Progenitor cell of endocrine pancreas (in vitro differentiated cells): ENCODE results near the gene ARHGDIG. TPM values are rescaled to one million over a fixed set of nuclear protein-coding genes. Genes with fewer than 3 reads are reported as not detected.

Source experiments
- DNase-seq: peaks from one replicate; pipeline ENCODE4 v3.0.0; 2021; ENCODE audit warnings: low spot score; ENCODE audit not compliant: unreplicated experiment
- H3K27ac Mint-ChIP-seq: 2 replicates; pipeline ENCODE4 v1.8.0; 2021; ENCODE audit warnings: mild to moderate bottlenecking, moderate library complexity, mixed read lengths
- H3K27me3 Mint-ChIP-seq: 2 replicates; pipeline ENCODE4 v1.8.0; 2021; ENCODE audit warnings: mixed read lengths
- H3K36me3 Mint-ChIP-seq: 2 replicates; pipeline ENCODE4 v1.8.0; 2022; ENCODE audit warnings: mixed read lengths; ENCODE audit not compliant: insufficient read depth
- H3K4me1 Mint-ChIP-seq: 2 replicates; pipeline ENCODE4 v1.8.0; 2021; ENCODE audit warnings: low read depth, mixed read lengths
- H3K4me3 Mint-ChIP-seq: 2 replicates; pipeline ENCODE4 v1.8.0; 2021; ENCODE audit warnings: low read depth, mild to moderate bottlenecking, moderate library complexity, mixed read lengths
- H3K9me3 Mint-ChIP-seq: 2 replicates; pipeline ENCODE4 v1.8.0; 2021; ENCODE audit warnings: low read depth, mixed read lengths
- total RNA-seq: library from RNA; stranded (reverse); gene quantifications from 2 replicates; pipeline ENCODE4 v1.2.1, GENCODE V29; 2021
- TF ChIP-seq, protein P1 (sequence below): fragments of 200-600 bp; sonication (generic); IDR thresholded peaks from one replicate; pipeline ENCODE4 v1.5.0; 2021; ENCODE audit warnings: antibody characterized with exemption, mild to moderate bottlenecking; ENCODE audit not compliant: unreplicated experiment

Gene ARHGDIG
- total RNA-seq, 1 donor from 2014 or later, result 6.5 TPM

GRCh38 chr16:284204-285120 lies 4.1 kb downstream of the ARHGDIG start:
- Mint-ChIP-seq H3K4me3 (no peak overlapping the region), H3K4me1 (no peaks in the 10 kb centered on the region), H3K9me3 (no peaks in the 10 kb centered on the region), H3K36me3 (peaks cover 15% of the 10 kb centered on the region), H3K27me3 (peaks cover 3% of the 10 kb centered on the region), H3K27ac (peak overlapping the region; percentile 69)
- TF ChIP-seq, protein P1, sequence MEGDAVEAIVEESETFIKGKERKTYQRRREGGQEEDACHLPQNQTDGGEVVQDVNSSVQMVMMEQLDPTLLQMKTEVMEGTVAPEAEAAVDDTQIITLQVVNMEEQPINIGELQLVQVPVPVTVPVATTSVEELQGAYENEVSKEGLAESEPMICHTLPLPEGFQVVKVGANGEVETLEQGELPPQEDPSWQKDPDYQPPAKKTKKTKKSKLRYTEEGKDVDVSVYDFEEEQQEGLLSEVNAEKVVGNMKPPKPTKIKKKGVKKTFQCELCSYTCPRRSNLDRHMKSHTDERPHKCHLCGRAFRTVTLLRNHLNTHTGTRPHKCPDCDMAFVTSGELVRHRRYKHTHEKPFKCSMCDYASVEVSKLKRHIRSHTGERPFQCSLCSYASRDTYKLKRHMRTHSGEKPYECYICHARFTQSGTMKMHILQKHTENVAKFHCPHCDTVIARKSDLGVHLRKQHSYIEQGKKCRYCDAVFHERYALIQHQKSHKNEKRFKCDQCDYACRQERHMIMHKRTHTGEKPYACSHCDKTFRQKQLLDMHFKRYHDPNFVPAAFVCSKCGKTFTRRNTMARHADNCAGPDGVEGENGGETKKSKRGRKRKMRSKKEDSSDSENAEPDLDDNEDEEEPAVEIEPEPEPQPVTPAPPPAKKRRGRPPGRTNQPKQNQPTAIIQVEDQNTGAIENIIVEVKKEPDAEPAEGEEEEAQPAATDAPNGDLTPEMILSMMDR, result no peak
- DNase-seq, result no peak

- no peak for DNase-seq
- TF ChIP-seq, protein P1, result no peak
- Mint-ChIP-seq H3K36me3 (peaks cover 15% of the 10 kb centered on the region), H3K9me3 (no peaks in the 10 kb centered on the region), H3K27ac (no peak overlapping the region), H3K27me3 (peaks cover 3% of the 10 kb centered on the region), H3K4me3 (no peak overlapping the region), H3K4me1 (no peaks in the 10 kb centered on the region)
These were observed 5.0 kb downstream of the ARHGDIG start for GRCh38 chr16:285146-286055.

GRCh38 chr16:286491-287297 lies 6.3 kb downstream of the ARHGDIG start:
- H3K27me3 Mint-ChIP-seq, result peaks cover 3% of the 10 kb centered on the region
- no peak for DNase-seq
- no peak overlapping the region for H3K4me3 Mint-ChIP-seq
- H3K9me3 Mint-ChIP-seq, result no peaks in the 10 kb centered on the region
- H3K4me1 Mint-ChIP-seq, result no peaks in the 10 kb centered on the region
- TF ChIP-seq, protein P1, result no peak
- H3K27ac Mint-ChIP-seq, result no peak overlapping the region
- H3K36me3 Mint-ChIP-seq, result peaks cover 16% of the 10 kb centered on the region

DNA sequence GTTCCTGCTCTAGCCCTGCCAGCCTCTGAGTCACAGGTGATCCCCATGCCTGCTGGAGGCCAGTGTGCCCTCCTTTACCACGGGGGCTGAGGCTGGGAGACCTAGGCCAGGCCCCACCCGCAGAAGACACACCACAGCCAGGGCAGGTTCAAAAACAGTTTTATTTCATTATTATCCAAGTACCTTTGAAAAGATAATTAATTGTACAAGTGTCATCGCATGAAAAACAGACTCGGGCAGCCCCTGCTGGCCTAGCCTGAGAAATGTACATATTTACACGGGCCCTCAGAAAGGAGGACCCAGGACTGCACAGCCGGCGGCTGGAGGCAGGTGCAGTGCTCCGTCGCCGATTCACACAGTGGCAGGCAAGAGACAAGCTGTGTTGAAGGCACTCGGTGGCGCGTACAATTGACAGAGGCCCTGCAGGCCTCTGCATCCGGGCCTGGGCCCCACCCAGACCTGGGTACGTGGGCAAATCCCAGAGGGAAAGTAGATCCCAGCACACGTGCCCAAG lies 7.0 kb downstream of the ARHGDIG start:
- Mint-ChIP-seq H3K27ac (no peak overlapping the region), H3K27me3 (no peaks in the 10 kb centered on the region), H3K36me3 (peaks cover 16% of the 10 kb centered on the region), H3K9me3 (no peaks in the 10 kb centered on the region), H3K4me3 (no peak overlapping the region), H3K4me1 (no peaks in the 10 kb centered on the region)
- TF ChIP-seq, protein P1, result peak; percentile 40
- no peak for DNase-seq
